Activated naive CD4-positive, alpha-beta T cell treated with anti-CD3 and anti-CD28 coated beads, Interleukin-2, amount 50 U/mL, for 24 hours (primary cell): Measurements from ENCODE around the gene TMEM271.
A peak's percentile ranks its signal among the peaks of the same experiment; 100 is the strongest.
"Not testable (repeated sequence)": the region's sequence is repeated elsewhere in the genome, so short reads cannot be mapped to it uniquely, and the experiment has no call there.

ENCODE experiments used
- H3K27ac Mint-ChIP-seq: one replicate; pipeline ENCODE4 v1.8.0; 2021; ENCODE audit warnings: mild to moderate bottlenecking, mixed read lengths
- H3K27me3 Mint-ChIP-seq: one replicate; pipeline ENCODE4 v1.8.0; 2021; ENCODE audit warnings: mixed read lengths
- H3K36me3 Mint-ChIP-seq: one replicate; pipeline ENCODE4 v1.8.0; 2021; ENCODE audit warnings: mixed read lengths
- H3K4me1 Mint-ChIP-seq: one replicate; pipeline ENCODE4 v1.8.0; 2021; ENCODE audit warnings: mixed read lengths
- H3K4me3 Mint-ChIP-seq: one replicate; pipeline ENCODE4 v1.8.0; 2021; ENCODE audit warnings: mild to moderate bottlenecking, mixed read lengths
- H3K9me3 Mint-ChIP-seq: one replicate; pipeline ENCODE4 v1.8.0; 2021; ENCODE audit warnings: mixed read lengths

The TMEM271 gene

DNA sequence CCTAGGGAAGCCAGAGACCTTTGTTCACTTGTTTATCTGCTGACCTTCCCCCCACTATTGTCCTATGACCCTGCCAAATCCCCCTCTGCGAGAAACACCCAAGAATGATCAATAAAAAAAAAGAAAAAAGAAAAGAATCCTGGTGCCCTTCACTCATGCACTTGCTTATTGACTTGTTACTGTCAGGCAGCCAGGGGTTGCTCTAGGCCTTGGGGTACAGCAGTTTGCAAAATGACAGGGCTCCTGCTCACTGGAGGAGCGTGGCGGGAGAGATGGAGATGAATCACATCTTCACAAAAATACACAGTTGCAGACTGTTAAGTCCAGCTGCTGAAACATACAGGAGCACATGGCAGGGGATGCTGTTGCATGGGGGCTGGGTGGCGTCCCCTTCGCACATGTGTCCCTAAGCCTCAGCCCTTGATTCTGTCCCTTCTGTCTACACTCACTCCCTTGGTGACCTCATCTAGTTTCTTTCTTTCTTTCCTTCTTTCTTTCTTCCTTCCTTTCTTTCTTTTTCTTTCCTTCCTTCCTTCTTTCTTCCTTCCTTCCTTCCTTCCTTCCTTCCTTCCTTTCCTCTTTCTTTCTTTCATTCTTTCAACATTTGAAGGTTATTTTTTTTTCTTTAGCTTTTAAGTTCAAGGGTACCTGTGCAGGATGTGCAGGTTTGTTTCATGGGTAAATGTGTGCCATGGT lies 16.9 kb upstream of the TMEM271 start:
- no peaks in the 10 kb centered on the region for H3K36me3 Mint-ChIP-seq
- H3K9me3 Mint-ChIP-seq: no peaks in the 10 kb centered on the region
- no peak overlapping the region for H3K4me3 Mint-ChIP-seq
- H3K27ac Mint-ChIP-seq: no peak overlapping the region
- no peaks in the 10 kb centered on the region for H3K4me1 Mint-ChIP-seq
- H3K27me3 Mint-ChIP-seq: peaks cover 30% of the 10 kb centered on the region

DNA sequence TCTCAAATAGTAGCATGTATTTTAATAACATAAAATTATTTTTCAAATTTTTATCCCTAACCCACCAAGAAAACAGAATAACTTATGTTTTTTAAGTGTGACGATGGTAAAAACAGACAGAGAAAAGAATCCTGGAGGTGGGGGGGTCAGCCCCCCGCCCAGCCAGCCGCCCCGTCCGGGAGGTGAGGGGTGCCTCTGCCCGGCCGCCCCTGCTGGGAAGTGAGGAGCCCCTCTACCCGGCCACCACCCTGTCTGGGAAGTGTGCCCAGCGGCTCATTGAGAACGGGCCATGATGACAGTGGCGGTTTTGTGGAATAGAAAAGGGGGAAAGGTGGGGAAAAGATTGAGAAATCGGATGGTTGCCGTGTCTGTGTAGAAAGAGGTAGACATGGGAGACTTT lies 16.1 kb upstream of the TMEM271 start:
- not testable (repeated sequence) for H3K36me3 Mint-ChIP-seq, H3K9me3 Mint-ChIP-seq, H3K4me3 Mint-ChIP-seq, H3K27ac Mint-ChIP-seq, H3K4me1 Mint-ChIP-seq
- peaks cover 29% of the 10 kb centered on the region for H3K27me3 Mint-ChIP-seq

DNA sequence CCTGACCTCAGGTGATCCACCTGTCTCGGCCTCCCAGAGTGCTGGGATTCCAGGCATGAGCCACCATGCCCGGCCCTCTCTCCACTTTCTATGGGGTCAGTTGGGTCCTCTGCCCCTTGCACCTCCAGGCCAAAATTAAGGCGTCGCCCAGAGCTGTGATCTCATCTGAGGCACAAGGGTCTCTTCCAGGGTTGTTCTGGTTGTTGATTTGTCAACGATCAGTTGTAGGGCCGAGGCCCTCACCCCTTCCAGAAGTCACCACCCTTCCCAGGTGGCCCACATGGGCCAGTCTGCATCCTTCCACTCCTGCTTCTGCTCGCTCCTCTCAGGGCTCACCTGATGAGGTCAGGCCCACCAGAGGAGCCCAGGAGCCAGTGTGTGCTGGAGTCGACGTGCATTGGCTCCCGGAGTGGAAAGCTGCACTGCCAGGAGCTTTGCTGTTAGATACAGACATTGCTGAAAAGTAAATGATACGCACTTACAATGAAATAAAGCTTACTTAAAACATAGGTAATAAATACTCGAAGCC lies 14.3 kb upstream of the TMEM271 start:
- Mint-ChIP-seq H3K4me3 (no peak overlapping the region), H3K27ac (no peak overlapping the region), H3K4me1 (no peaks in the 10 kb centered on the region), H3K27me3 (peaks cover 32% of the 10 kb centered on the region), H3K9me3 (peaks cover 8% of the 10 kb centered on the region), H3K36me3 (peaks cover 2% of the 10 kb centered on the region)

DNA sequence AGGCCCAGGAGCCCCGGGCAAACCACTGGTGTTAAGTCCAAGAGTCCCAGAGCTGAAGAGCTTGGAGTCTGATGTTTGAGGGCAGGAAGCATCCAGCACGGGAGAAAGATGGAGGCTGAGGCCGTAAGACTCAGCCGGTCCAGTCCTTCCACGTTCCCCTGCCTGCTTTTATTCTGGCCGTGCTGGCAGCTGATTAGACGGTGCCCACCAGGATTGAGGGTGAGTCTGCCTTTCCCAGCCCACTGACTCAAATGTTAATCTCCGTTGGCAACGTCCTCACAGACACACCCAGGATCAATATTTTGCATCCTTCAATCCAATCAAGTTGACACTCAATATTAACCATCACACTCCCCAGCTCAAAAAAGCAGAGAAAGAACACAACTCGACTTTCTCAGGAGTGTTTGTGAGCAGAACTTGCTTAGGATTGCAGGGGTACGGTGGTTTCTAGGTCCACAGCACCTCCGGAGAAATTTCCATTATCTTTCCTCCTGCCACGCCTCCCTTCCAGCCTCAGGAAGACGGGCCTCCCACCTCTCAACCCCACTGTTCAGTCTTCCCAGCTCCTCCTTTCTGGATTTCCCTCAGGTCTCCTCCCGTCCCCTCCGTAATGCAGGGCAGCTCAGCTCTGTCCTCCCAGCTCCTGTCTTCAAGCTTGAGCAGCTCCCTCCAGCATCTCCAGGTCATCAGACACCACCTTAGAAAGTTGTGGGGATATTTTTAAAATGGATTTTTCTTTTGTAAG lies 13.3 kb upstream of the TMEM271 start:
- H3K27me3 Mint-ChIP-seq: peaks cover 30% of the 10 kb centered on the region
- no peaks in the 10 kb centered on the region for H3K4me1 Mint-ChIP-seq
- peaks cover 8% of the 10 kb centered on the region for H3K9me3 Mint-ChIP-seq
- no peak overlapping the region for H3K27ac Mint-ChIP-seq
- H3K36me3 Mint-ChIP-seq: peaks cover 2% of the 10 kb centered on the region
- H3K4me3 Mint-ChIP-seq: no peak overlapping the region

DNA sequence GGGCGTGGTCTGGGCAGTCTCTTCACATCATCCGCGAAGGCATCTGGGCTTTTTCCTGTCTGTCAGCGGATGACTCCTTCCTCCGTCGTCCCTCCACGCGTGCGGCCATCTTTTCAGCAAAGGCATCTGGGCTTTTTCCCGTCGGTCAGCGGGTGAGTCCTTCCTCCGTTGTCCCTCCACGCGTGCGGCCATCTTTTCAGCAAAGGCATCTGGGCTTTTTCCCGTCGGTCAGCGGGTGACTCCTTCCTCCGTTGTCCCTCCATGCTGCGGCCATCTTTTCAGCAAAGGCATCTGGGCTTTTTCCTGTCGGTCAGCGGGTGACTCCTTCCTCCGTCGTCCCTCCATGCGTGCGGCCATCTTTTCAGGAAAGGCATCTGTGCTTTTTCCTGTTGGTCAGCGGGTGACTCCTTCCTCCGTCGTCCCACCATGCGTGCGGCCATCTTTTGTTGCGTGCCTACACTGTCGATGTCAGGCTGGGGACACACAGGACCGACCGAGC lies 12.3 kb upstream of the TMEM271 start:
- Mint-ChIP-seq H3K36me3 (peaks cover 4% of the 10 kb centered on the region), H3K27me3 (peaks cover 32% of the 10 kb centered on the region), H3K4me3 (no peak overlapping the region), H3K27ac (no peak overlapping the region), H3K4me1 (no peaks in the 10 kb centered on the region), H3K9me3 (peaks cover 8% of the 10 kb centered on the region)

DNA sequence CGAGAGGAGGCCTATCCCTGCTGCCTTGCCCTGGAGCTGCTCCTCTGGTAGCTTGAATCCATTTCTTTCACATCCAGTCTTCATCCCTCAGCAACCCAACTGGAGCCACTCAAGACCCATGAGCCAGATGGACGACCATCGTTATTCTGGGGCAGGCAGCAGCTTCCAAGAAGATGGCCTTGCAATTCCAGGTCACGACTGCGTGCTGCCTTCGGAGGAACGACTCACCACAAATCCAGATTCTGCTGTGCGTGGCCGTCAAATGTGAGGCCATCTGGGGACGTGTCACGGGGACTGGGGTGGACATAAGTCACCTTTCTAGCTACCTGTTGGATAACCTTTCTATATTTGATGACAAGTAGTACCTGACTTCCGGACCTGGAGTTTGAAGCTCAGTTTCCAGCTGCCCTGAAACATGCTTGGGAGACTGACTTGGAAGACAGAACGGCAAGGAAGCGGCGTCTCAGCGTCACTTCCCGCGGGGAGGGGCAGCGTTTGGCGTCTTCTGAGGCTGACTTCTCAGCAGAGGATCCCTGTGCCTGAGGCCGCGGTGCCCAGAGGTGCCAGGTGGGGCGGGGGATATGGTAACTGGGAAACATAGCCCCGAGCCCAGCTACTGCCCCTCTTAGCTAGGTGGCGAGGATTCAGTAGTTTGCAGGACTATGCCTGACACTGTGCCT lies 11.7 kb upstream of the TMEM271 start:
- no peaks in the 10 kb centered on the region for H3K4me1 Mint-ChIP-seq

DNA sequence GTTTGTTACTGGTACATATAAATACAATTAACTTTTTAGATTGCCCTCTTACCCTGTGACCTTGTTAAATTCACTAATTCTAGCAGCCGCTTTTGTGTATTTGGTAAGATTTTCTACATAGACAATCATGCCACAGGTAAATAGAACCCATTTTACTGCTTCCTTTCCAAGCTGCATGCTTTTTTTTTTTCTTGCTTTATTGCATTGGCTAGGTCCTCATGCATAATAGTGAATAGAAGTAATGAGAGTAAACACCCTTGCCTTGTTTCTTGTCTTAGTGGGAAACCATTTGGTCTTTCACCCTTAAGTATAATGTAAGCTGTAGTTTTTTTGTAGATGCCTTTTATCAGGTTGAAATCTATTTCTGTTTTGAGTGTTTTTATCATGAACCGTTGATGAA lies 7.7 kb upstream of the TMEM271 start:
- Mint-ChIP-seq H3K4me3 (no peak overlapping the region), H3K4me1 (no peaks in the 10 kb centered on the region), H3K36me3 (peaks cover 4% of the 10 kb centered on the region), H3K27ac (no peak overlapping the region), H3K27me3 (peaks cover 40% of the 10 kb centered on the region), H3K9me3 (peaks cover 8% of the 10 kb centered on the region)

More for the DNA sequence above, 11.7 kb upstream of the TMEM271 start:
- H3K9me3 Mint-ChIP-seq: peaks cover 8% of the 10 kb centered on the region
- no peak overlapping the region for H3K4me3 Mint-ChIP-seq
- no peak overlapping the region for H3K27ac Mint-ChIP-seq
- H3K36me3 Mint-ChIP-seq: peaks cover 4% of the 10 kb centered on the region
- peaks cover 32% of the 10 kb centered on the region for H3K27me3 Mint-ChIP-seq

DNA sequence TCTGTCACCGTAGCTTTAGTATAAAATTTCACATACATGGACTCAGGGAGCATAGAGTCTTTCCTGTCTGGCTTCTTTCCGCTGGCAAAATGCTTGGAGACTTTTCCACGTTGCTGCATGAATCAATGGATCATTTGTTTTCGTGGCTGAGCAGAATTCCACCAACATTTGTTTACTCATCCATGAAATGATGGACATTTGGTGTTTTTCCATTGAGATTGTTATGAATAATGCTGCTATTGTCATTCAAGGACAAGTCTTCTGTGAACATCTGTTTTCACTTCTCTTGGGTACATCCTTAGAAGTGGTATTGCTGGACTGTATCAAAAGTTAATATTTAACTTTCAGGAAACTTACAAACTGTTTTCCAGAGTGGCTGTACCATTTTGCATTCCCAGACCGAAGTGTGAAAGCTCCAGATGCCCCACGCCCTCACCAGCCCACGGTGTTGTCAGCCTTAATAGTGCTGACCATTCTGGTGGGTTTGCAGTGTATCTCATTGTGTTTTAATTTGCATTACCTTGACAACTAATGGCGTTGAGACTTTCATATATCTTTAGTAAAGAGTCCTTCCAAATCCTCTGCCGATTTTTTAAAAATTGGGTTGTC lies 5.8 kb upstream of the TMEM271 start:
- peaks cover 8% of the 10 kb centered on the region for H3K9me3 Mint-ChIP-seq
- peaks cover 44% of the 10 kb centered on the region for H3K27me3 Mint-ChIP-seq
- H3K36me3 Mint-ChIP-seq: peaks cover 4% of the 10 kb centered on the region
- H3K4me1 Mint-ChIP-seq: peaks cover 8% of the 10 kb centered on the region
- no peak overlapping the region for H3K4me3 Mint-ChIP-seq
- no peak overlapping the region for H3K27ac Mint-ChIP-seq

DNA sequence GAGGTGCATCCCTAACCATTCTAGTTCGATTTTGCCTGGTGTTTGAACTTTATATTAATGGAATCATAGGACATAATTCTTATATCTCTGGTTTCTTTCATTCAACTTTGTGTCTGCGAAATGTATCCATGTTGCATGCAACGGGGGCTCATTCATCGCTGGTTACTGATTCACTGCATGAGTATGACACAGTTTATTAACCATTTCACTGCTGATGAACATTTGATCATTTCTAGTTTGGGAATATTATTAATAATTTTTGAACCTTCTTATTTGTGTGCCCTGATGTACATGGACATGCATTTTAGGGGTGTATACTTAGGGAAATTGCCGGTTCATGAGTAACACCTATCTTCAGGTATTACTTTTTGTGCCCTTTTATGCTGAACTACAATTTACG lies 5.1 kb upstream of the TMEM271 start:
- H3K9me3 Mint-ChIP-seq: peaks cover 6% of the 10 kb centered on the region
- peaks cover 4% of the 10 kb centered on the region for H3K36me3 Mint-ChIP-seq
- peaks cover 8% of the 10 kb centered on the region for H3K4me1 Mint-ChIP-seq
- H3K27me3 Mint-ChIP-seq: peaks cover 40% of the 10 kb centered on the region
- no peak overlapping the region for H3K4me3 Mint-ChIP-seq
- no peak overlapping the region for H3K27ac Mint-ChIP-seq

DNA sequence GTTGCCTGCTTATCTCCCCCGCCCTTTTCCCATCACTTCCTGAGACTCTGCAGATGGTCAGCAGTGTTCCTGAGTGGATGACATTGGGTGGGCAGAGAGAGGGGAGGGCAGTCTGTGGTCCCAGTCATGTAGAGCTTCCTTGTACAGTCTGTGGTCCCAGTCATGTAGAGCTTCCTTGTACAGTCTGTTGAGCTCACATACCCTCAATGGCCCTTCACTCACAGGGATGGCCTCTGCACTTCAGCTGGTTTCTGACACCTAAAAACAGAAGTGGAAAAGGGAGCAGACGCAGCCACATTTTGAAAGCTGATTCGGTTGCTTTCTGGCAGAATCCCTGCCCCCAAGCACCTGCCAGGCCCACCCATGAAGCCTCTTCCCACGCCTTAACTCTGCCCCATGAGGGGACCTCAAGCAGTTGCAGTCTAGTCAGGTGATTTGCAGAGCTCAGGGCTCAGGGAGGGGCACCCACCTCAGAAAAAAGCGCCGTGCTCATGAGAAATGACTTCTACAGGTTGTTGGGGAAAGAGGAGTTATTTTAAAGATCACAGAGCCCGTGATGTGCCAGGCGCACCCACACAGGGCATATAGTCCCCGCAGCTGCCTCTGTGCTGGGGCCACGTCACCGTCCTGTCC lies 3.6 kb upstream of the TMEM271 start:
- Mint-ChIP-seq H3K9me3 (no peaks in the 10 kb centered on the region), H3K36me3 (peaks cover 2% of the 10 kb centered on the region), H3K27ac (no peak overlapping the region), H3K27me3 (peaks cover 35% of the 10 kb centered on the region), H3K4me1 (peaks cover 8% of the 10 kb centered on the region), H3K4me3 (no peak overlapping the region)

DNA sequence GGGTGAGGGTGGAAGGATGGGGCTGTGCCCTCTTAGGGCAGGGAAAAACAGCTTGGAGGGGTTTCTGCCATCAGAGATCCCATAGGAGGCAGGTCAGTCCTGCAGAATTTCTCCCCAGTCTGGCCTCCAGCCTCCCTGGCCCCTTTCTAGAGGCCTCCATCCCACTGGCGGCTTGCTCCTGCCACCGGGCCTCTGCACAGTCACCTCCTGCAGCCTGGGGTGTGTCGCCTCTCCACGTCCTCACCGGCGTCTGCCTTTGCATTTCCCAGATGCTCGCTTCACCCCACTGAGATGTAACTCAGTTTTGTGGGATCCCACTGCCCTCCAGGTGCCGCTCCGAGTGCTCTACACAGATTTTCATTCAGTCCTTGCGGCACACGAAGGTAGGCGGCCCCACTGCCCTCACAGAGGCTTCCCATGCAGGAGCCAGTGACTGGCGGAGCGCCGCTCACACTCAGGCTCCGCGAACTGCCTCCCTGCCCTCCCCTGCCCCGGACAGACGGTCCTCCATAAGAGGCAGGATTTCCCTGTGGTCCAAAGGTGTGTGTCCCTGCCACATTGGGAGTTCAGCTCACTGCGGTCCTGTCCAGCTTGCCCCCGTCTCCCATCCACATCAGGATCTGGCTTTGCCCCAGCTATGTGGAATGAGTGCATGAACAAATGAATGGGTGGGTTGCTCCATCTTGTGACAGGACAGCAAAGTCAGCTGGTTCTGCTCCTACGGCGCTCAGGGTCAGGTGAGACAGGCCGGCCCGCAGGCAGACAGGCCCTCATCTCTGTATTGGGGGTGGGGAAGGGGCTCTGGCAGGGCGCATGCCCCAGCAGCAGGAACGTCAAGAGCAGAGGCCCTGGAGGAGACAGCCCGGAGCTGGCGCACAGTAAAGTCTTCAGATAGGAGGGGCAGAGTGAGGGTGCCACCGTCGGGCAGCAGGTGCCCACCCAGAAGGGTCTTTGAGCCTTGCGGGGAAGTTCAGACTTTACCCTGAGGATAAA lies 2.7 kb upstream of the TMEM271 start:
- no peak overlapping the region for H3K4me3 Mint-ChIP-seq
- H3K27me3 Mint-ChIP-seq: peaks cover 39% of the 10 kb centered on the region
- peaks cover 11% of the 10 kb centered on the region for H3K4me1 Mint-ChIP-seq
- no peak overlapping the region for H3K27ac Mint-ChIP-seq
- no peaks in the 10 kb centered on the region for H3K9me3 Mint-ChIP-seq
- H3K36me3 Mint-ChIP-seq: peaks cover 2% of the 10 kb centered on the region

DNA sequence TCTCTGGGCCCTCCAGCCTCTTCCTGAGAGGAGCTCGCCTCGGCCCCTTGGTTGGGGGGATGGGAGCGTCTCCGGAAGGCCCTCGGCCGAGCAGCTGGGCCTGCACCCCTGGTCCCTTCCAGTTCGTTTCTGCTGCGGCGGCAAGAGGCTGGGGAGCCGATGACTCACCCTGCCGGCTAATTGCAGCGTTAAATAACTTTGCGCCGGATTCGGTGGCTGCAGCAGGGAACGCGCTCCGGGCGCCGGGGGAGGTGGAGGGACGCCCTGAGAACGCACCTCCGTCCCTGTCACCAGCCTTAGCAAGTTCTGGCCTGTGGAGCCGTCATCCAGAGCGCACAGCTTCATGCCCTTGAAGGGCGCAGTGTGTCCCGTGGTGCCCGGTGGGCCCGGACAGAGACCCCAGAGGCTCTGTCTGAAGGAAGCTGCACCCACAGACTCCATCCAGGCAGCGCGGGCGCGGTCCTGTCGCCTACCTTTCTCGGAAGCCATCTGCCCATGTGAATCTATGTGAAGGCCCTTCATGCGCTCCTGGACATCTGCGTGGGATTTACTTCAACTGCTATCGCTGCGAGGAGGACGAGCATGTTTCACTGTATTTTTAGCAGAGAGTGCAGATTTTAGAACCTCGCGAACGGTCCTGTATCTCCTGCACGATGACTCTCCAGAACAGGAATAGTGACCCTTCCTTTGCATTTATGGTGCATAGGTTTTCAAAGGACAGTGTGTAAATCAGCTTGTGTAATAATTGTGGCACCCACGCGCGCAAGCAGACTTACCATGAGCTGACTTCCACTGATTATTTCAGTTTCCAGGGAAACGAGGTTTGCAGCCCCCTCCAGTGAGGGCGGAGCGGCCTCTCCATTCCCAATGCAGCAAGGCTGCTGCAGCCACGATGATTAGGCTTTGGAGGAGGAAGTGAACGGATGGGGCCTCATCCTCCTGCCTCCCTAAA lies 1.7 kb upstream of the TMEM271 start:
- Mint-ChIP-seq H3K4me3 (peak overlapping the region; percentile 8), H3K27ac (no peak overlapping the region), H3K36me3 (peaks cover 2% of the 10 kb centered on the region), H3K27me3 (peaks cover 47% of the 10 kb centered on the region), H3K9me3 (no peaks in the 10 kb centered on the region), H3K4me1 (peaks cover 11% of the 10 kb centered on the region)

DNA sequence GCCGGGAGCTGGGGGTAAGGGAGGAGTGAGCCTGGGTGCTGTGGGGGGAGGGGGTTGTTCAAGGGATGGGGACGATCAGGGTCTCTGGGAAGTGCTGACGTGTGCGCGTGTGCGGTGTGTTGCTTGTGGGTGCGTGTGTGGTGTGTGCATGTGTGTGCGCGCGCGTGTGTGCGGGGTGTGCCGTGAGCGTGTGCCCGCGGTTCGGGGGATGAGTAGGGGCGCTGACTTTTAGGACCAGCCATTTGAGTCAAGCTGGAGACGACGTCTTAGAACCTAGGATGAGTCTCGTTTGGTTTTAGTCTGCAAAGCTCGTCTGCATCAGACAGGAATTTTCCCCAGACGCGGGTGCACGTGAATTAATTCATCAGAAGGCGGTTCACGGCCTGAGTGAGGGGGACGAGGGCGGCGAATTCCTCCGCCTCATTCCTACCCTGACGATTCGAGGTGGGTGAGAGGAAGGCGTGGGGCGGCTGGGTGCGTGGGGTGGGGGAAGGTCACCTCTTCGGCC lies 950 bp upstream of the TMEM271 start:
- peaks cover 11% of the 10 kb centered on the region for H3K4me1 Mint-ChIP-seq
- peaks cover 2% of the 10 kb centered on the region for H3K36me3 Mint-ChIP-seq
- peak overlapping the region; percentile 68 for H3K4me3 Mint-ChIP-seq
- H3K27ac Mint-ChIP-seq: no peak overlapping the region
- H3K9me3 Mint-ChIP-seq: no peaks in the 10 kb centered on the region
- peaks cover 52% of the 10 kb centered on the region for H3K27me3 Mint-ChIP-seq
